Amniotic stem cell (primary cell): ENCODE measurements around the gene NDUFV2.

ENCODE experiments used
- DNase-seq: peaks from one replicate; lab custom pipeline; 2025; lab: John Stamatoyannopoulos, UW

The NDUFV2 gene

DNA sequence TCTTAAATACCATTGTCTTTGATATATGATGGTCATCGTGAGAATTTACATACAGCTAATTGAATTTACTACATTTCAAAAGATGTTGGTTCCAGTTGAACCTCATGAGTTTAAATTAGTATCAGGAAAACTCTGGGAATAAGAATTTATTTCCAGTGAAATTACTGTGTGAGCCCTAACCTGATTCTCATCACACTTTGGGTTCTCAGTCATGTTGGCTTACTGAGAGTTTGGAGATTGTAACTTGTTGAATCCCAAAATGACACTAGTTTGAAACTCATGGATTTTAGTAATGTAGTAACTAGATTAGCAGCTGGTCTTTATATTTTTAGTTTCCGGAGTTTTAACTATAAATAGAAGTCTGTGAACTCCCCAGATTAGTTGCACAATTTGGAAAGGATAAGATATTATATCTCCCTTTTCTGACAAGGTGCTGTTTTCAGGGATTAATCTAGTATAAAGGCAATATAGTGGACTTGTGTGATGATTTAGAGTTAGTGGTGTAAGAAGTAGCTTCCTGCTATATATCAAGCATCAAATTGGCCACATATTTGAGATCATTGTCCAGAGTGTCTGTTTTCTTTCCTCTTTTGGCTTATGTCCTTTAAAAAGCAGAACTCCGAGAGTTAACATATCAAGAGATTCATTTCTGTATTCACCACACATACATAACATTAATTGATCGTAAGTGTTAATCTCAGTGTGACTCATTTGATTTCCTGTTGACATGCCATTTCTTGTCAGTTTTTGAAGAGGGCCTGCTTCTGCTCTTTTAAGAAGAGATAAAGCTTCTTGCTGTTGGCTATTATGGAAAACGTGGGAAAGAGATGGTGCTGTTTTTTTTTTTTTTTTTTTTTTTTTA lies 15.7 kb downstream of the NDUFV2 start:
- no peak for DNase-seq

DNA sequence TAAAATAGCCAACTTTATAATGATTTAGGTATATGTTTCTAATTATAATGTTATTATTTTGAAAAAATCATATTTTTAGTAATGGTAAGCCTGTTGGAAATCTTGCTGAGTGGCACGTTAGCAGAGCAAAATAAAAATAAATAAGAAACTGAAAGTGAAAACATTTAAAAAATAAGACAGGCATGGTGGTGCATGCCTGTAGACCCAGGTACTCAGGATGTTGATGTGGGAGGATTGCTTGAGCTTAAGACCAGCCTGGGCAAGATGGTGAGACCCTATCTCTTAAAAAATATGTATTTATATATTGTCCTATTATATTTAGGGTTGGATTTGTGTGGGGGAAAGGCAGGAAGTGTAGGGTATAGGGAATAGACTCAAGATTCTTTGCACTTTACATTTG lies 18.3 kb downstream of the NDUFV2 start:
- no peak for DNase-seq

- DNase-seq: no peak
Measured at GRCh38 chr18:9123520-9123919, 21.0 kb downstream of the NDUFV2 start.

- DNase-seq: no peak
Measured at GRCh38 chr18:9124824-9125223, 22.3 kb downstream of the NDUFV2 start.

DNA sequence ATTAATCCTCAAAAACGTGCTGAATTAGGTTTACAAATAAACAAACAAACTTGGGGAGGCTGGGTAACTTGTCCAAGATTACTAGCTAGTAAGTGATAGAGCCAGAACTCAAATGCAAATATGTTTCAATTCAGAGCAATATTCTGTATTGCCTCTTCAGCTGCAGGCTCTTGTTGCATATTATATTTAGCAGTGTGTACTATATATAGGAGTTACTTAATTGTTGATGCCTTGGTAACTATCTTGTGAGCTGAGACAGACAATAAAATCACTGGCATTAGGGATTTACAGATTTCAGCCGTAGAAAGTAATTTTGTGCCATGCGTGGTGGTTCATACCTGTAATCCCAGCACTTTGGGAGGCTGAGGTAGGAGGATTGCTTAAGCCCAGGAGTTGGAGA lies 23.8 kb downstream of the NDUFV2 start:
- no peak for DNase-seq

GRCh38 chr18:9130195-9130594 lies 27.7 kb downstream of the NDUFV2 start:
- no peak for DNase-seq

DNA sequence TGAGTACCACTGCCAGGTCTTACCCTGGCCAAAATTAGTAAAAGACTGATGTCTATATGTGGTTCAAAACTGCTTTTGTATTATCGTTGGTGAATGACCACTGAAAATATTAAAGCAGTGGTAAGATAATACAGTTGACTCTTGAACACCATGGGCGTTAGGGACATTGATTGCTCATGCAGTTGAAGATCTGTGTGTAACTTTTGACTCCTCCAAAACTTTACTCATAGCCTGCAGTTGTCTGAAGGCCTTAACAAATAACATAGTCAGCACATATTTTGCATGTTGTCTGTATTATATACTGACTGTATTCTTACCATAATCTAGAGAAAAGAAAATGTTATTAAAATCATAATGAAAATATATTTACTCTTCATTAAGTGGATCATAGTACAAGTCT lies 28.3 kb downstream of the NDUFV2 start:
- no peak for DNase-seq

DNA sequence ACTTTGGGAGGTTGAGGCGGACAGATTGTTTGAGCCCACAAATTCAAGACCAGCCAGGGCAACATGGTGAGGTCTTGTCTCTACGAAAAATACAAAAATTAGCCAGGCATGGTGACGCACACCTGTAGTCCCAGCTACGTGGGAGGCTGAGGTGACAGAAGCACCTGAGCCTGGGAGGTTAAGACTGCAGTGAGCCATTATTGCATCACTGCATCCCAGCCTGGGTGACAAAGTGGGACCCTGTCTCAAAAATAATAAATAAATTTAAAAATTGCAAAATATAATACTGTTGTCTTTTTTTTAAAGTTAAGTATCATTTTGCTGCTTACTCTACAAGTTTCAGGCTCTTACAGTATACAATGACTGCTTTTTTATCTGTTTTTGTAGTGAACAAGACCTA lies 30.1 kb downstream of the NDUFV2 start:
- no peak for DNase-seq

- no peak for DNase-seq
Measured at GRCh38 chr18:9133225-9133624, 30.7 kb downstream of the NDUFV2 start.

DNA sequence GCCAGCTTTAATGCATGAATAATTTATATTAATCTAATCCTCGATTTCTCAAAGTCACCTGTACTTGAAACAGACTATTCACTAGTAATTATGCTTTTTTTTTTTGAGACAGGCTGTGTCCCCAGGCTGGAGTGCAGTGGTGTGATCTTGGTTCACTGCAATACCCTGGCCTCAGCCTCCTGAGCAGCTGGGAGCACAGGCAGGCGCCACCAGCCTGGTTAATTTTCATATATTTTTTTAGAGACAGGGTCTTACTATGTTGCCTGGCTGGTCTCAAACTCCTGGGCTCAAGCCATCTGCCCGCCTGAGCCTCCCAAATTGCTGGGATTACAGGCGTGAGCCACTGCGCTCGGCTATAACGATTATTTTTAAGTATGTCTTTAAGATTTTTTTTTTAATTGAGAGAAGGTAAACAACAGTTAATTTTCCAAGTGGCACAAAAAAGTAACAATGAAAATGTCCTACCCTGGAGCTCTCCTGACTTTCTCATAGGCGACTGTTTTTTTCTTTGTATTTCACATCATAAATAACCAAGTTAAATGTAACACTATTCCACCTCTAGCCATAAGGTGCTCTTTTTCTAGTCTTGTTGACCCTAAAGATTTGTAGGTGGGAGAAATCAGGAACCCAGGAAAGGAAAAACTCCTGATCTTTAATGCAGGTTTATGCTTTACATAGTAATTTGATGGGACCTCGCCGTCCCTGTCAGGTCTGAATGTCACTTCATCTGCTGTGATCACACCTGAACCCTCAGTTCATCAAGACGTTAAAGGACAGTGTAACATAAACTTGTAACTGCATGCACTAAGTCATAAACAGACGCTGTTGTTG lies 32.8 kb downstream of the NDUFV2 start:
- no peak for DNase-seq

DNA sequence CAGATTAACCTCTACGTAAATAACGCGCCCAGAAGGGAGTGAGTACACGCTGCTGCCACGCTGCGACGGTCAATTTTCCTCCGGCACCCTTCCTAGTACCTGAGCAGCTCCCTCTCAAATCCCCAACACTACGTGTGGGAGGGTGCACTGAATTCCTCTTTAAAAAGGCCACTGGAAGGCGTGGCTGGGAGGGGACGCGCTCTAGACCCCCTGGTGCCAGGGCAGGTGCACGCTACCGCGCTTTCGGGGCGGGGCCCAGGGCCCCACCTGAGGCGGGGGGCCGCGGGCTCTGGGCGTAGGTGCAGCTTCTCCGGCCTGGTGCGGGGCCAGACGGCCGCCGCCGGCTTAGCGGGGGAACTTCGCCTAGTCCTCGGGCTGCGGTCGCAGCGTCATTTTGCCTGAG lies 33.4 kb downstream of the NDUFV2 start:
- DNase-seq: no peak

- DNase-seq: peak; percentile 82
Measured at GRCh38 chr18:9136315-9137155, 34.0 kb downstream of the NDUFV2 start, which contains the start of gene ANKRD12. TSS of gene ANKRD12 (plus strand) at chr18:9136781. CDS start at chr18:9182433, 45,652 bp downstream.

DNA sequence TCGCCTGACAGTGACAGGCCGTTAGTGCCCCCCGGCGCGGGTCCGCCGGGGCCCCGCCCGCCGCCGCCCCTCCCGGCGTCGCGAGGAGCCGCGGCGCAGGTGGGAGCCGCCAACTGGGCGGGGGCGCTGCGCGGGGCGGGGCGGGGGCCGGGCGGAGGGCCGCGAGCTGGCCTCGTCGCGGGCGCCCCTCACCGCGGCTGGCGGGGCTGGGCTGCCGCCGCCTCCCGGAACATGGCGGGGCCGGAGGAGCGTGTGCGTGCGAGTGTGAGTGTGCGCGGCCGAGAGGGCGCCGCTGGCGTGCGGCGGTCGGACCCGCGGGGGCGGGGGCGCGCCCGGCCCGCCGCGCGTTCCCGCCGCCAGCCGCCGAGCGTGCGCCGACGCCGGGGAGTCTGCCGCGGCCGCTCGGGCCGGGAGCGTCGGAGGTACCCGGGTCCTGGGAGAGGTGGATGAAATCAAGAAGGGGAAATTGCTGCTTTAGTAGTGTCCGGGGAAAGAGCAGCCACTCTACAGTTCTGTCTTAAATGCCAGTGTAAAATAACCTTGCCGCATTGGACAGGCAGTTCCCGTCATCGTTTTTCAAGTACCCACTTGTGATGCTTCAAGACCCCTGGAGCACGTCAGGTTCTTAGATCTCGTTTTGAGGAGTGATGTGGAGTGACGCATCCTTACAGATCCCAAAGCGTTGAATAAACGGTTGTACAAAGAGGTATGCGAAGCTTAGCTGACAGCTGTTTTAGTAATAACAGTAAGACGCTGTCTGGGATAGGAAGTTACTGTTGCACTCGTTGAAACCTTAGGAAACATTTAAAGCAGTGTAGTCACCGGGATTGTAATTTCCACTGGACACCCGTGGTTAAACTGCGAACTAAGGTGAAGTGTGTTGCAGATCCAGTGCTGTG lies 34.9 kb downstream of the NDUFV2 start:
- peak; percentile 82 for DNase-seq

DNA sequence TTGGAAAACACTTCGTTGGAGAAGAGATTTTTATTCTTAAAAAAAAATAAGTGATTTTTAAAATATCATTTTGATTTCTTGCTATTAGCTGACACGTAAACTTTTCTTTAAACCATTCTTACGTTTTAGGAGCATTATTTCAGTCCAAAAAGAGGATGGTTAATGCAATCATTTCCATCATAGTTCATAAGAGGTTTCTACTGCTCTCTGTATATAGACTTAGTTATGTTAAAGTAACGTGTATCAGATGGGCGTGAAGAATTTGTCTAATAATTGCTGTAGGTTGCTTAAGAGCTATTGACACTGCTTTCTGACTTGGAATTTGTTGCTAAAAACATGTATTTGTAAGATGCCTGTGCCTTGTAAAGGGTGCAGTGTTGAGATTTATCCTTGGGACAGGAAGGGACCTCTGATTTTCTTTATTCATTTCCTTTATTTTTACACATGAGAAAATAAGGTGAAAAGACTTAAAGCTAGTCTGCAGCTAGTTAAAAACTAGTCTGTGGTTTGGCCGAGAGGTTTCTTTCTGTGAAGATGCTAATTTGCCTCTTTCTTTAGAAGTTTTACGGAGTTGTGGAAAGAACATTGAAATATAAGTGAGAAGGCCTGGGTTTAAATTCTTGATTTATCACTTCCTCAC lies 37.0 kb downstream of the NDUFV2 start:
- no peak for DNase-seq

- DNase-seq: no peak
Measured at GRCh38 chr18:9140381-9140780, 37.9 kb downstream of the NDUFV2 start.

GRCh38 chr18:9140984-9141383 lies 38.5 kb downstream of the NDUFV2 start:
- no peak for DNase-seq

GRCh38 chr18:9146224-9146623 lies 43.7 kb downstream of the NDUFV2 start:
- no peak for DNase-seq

GRCh38 chr18:9147440-9148202 lies 45.1 kb downstream of the NDUFV2 start:
- peak; percentile 32 for DNase-seq

- DNase-seq: no peak
Measured at GRCh38 chr18:9148203-9148552, 45.7 kb downstream of the NDUFV2 start.

DNA sequence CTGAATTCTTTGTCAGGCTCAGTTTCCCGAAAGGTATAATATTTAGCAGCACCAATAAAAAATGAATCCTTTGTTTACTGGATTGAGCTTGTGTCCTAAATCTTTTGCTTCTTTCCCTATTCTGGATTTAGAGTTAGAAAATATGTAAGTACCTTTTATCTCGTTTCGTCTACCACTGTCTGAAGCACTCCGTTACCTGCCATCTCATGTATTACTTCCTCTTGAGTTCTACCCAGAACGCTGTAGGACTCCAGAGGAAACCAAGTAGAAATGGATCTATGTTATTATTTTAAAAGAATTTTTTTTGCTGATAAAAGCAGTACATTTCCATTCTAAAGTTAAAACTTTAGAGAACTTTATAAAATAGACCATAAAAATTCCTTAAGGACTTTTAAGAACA lies 47.6 kb downstream of the NDUFV2 start:
- no peak for DNase-seq
